Stimulated activated CD8-positive, alpha-beta memory T cell treated with anti-CD3 and anti-CD28 coated beads, Interleukin-15, amount 100 ng/mL, for 48 hours (primary cell): Measurements from ENCODE around the gene TMEM184B.

Source experiments
- DNase-seq, 2 donors: peaks; one replicate each; pipeline ENCODE4 v3.0.0-alpha.2; 2020; ENCODE audit warnings: low read depth in 2 of 2

Gene TMEM184B

DNA sequence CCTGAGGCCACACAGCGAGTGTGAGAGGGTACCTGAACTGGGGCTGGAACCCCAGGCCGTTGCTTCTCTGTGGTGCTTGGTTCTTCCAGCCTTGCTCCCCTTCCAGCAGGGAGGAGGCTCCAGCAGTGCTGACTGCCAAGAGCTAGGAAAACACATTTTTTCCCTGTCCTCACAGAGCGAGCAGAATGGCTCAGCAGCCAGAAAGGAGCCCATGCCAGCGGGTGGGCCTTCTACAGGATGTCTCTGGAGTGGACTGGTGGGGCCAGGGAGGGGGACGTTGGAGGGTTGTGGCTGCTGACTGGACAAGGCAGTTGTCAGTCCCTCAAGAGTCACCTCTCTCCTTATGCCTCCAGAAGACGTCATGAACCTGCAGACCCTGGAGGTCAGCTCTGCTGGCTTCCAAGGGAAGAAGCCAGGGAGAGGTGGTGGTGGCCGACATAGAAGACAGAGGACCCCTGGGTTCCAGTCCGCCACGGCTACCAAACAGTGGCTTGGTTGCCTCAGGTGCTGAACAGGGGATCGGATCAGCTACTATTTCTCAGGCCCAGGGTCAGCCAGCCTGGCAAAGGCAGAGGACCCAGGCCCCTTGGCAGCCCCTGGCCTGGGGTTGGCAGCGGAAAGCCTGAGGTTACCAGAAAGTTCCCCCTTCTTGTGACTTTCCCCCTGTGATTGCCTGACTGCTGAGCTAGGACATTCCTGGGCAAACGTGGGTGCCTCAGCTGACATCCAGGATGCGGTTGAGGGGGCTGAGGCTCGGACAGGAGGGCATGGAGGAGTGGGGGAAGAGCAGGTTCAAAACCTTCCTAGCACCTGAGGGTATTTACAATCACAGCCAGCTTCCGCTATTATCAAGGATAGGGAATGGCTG, 67.3 kb downstream of the TMEM184B start:
- no peak for DNase-seq

- DNase-seq = no peak
Measured at GRCh38 chr22:38204784-38205183, 68.0 kb downstream of the TMEM184B start.

GRCh38 chr22:38203855-38204514, 68.8 kb downstream of the TMEM184B start:
- DNase-seq = no peak

DNA sequence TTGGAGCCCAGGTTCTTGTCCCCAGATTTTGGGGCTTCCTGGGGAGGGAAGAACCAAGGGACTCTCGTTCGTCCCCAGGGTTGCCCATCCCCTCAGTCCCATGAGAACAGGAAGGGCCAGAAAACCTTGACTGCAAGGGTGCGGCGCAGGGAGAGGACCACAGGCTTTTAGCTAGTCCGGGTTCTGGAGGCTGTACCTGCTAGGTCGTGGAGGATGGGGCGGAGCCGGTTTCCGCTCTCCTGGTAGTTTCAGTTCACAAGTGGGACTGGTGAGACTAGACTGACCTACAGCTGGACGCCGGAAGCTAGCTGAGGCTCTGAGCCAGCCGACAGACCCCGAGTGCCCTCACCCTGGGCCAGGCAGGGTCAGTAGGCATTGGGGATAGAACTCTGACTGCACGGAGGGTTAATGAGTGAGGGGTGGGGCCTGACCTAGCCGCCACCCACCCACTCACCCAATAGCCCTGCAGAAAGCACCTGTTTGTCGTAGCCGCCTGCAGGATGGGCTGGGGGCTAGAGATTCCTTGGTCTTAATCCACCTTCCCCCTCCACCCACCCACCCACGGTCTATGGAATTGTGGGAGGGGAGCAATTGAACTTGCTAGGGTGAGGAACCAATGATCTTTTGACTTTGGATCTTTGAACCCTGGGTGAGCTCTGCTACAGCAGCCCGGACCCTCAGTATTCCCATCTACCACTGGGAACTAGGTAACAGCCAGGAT, 69.6 kb downstream of the TMEM184B start:
- no peak for DNase-seq

- peak in 1 of 2 donors; percentile 51 for DNase-seq
Measured at GRCh38 chr22:38202437-38203089, 70.2 kb downstream of the TMEM184B start.

DNA sequence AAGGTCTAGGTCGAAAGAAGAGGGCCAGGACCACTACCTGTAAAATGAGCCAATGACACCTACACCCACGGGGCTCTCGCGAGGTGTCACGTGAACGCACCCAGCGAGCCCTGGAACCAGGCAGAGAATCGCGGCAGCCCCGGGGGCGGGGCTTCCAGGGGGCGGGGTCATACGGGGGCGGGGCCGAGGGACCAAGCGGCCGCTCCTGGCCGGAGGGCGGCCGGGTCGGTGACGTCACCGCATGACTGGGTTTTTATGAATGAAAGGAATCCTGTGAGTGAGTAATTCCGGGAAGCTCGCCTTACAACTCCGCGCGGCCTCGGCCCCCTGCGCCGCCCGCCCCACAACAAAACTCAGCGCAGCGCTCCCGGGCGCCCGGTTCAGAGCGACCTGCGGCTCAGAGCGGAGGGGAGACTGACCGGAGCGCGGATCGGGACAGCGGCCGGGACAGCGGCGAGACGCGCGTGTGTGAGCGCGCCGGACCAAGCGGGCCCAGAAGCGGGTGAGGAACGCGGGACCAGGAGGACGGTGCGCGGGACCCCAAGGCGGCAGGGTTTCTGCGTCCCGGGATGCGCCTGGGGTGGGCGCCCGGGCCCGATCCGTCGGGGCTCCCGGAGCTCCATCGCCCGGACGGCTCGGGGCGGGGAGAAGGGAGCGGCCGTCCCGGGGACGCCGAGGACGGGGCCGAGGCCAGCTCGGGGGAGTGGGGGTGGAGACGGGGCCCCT, 70.9 kb downstream of the TMEM184B start, which contains the start of gene MAFF:
MAFF (plus strand) TSS at position 284 of the 726 bp plus-strand sequence. CDS start 11,860 bp downstream, outside the sequence.
- DNase-seq = peak; percentile 89 to 91

- no peak for DNase-seq
Measured at GRCh38 chr22:38201371-38201710, 71.5 kb downstream of the TMEM184B start.

DNA sequence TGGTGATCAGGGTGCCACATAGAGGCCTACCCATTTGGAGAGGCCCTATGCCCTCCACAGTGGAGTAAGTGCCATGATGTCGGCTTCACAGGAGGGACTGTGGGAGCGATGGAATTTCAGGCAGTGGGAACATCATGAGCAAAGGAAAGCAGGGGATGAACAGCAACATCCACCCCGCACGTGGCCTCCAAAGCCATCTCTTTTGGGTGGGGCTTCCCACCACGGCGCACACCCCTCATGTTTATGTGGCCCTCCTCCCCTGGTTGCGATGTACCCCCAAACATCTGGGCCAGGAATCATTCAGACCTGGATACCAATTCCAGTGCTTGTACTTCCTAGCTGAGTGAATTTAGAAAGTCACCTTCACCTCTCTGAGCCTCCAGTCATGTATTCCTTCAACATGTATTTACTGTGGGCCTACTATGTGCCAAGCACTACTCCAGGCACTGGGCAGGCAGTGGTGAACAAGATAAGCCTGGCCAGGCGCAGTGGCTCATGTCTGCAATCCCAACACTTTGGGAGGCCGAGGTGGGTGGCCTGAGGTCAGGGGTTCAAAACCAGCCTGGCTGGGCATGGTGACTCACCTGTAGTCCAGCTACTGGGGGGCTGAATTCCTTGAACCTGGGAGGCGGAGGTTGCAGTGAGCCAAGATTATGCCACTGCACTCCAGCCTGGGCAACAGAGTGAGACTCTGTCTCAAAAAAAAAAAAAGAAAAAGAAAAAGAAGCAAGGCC, 72.8 kb downstream of the TMEM184B start:
- DNase-seq = no peak

DNA sequence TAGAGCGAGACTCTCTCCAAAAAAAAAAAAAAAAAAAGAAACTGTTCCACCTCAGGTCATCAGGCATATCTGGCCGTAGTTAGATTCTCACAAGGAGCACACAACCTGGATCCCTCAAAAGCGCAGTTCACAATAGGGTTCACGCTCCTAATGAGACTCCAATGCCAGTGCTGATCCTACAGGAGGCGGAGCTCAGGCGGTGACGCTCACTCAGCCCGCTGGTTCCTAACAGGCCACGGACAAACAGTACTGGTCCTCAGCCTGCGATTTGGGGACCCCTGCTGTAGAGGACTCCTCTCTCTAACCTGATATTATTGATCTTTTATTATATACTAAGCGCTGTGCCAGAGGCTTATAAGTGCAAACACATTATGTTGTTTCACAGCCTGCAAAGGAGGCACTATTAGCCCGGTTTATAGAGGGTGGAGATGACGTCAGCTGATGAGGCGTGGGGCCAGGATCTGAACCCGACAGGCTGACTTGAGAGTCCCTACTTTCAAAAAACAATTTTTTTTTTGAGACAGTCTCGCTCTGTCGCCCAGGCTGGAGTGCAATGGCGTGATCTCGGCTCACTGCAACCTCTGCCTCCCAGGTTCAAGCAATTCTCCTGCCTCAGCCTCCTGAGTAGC, 75.9 kb downstream of the TMEM184B start:
- no peak for DNase-seq

DNA sequence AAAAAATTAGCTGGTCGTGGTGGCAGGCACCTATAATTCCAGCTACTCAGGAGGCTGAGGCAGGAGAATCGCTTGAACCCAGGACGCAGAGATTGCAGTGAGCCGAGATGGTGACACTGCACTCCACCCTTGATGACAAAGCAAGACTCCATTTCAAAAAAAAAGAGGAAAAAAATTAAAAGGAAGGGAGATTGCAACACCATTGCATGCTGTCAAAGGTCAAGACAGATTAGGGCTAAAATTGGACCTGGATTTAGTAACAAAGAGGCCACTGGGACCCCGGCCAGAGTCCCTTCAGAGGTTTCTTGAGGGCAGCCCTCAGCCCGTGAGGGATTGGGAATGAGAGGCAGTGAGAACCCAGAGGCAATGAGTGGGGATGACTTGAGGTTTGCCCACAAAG, 79.2 kb downstream of the TMEM184B start:
- no peak for DNase-seq

DNA sequence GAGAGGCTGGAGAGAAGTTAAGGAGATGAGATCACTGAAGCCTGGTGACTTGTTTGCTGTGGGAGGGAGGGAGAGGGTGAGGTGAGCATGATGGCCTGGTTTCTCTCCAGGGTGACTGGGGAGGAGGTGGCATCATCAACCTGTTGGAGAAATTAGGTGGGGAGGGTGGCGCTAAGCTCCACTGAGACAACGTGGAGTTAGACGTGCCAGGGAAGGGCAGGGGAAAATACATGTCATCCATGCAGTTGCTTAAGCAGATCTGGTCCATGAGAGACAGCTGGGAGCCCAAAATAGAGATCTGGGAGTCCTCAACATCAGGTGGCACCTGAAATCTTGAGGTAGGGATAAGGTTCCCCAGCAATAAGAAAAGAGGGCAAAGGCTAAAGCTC, 80.3 kb downstream of the TMEM184B start:
- no peak for DNase-seq

GRCh38 chr22:38191731-38192474, 80.9 kb downstream of the TMEM184B start:
- DNase-seq = no peak

DNA sequence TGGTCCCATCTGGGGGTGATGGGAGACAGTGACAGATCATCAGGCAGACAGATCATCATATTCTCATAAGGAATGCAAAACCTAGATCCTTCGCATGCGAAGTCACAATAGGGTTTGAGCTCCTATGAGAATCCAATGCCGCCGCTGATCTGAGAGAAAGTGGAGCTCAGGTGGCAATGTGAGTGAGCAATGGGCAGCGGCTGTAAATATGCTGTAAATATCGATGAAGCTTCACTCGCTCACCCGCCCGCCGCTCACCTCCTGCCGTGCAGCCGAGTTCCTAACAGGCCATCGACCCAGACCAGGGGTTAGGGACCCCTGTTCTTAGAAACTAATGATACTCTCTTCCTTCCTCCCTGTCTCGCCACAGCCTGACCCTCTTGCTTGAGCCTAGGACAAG, 81.8 kb downstream of the TMEM184B start:
- DNase-seq = no peak

GRCh38 chr22:38190581-38190980, 82.2 kb downstream of the TMEM184B start:
- no peak for DNase-seq

- DNase-seq = no peak
Measured at GRCh38 chr22:38189104-38189503, 83.7 kb downstream of the TMEM184B start.

DNA sequence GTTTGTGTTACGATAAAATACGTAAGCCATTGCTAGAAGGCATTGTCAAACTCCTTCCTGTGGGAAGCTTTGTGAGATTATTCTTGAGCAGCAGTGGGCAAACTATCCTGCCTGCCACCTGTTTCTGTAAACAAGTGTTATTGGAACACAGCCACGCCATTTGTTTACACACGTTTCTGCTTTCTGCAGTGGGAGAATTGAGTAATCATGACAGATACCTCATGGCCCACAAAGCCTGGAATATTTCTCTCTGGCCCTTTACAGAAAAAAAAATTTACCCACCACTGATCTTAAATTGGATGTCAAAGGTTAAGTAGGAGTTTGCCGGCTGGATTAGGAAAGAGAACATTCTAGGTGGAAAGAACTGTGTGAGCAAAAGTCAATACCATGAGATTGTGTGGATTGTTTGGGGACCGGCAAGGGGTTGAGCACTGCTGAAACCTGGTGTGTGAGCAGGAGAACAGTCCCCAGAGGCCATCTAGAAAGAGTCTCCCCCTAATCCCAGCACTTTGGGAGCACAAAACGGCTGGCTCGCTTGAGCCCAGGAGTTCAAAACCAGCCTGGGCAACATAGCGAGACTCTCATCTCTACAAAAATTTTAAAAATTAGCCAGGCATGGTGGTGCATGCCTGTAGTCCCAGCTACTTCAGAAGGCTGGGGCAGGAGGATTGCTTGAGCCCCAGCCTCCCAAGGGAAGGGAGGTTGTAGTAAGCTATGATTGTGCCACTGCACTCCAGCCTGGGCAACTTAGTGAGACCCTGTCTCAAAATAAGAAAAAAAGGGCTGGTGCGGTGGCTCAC, 85.2 kb downstream of the TMEM184B start:
- no peak for DNase-seq

DNA sequence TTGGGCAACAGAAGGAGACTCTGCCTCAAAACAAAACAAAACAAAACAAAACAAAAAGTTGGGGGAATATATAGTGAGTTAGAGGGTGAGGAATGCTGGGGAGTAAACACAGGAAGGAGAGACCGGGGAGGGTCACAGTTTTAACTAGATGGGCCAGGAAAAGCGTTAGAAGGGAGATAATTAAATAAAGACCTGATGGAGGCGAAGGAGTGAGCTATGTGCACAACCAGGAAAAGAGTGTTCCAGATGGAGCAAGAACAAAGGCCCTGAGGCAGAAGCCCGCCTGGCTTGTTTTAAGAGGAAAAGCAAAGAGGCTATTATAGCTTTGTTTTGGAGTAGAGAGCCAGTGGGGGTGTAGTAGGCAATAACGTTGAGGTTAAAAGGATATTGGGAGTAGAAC, 86.4 kb downstream of the TMEM184B start:
- no peak for DNase-seq

DNA sequence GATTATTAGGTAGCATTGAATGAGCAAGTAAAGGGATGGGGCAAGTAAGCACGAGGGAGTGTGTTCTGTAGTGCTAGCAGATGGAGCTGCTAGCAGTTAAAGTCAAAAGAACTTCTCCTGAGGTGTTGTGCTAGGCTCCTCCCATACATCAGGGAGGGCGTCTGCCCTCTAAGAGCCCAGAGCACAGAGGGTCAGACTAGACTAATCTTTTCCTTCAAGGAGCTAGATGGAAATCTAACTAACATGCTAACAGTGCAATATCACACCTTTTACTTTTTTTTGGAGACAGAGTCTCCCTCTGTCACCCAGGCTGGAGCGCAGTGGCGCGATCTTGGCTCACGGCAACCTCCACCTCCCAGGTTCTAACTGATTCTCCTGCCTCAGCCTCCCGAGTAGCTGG, 88.0 kb downstream of the TMEM184B start:
- DNase-seq = no peak
